Smooth muscle cell of the brain vasculature (primary cell): Measurements from ENCODE around the gene TNFSF11.
"Not testable (repeated sequence)": the region's sequence is repeated elsewhere in the genome, so short reads cannot be mapped to it uniquely, and the experiment has no call there.

Experiments
- DNase-seq: peaks from one replicate; pipeline ENCODE4 v3.0.0-alpha.2; 2012; ENCODE audit warnings: low read depth, low spot score

The TNFSF11 gene

DNA sequence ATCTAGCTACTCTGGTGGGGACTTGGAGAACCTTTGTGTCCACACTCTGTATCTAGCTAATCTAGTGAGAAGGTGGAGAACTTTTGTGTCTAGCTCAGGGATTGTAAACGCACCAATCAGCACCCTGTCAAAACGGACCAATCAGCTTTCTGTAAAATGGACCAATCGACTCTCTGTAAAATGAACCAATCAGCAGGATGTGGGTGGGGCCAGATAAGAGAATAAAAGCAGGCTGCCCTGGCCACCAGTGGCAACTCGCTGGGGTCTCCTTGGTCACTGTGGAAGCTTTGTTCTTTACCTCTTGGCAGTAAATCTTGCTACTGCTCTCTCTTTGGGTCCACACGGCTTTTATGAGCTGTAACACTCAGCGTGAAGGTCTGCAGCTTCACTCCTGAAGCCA lies 13.6 kb upstream of the TNFSF11 start:
- DNase-seq: not testable (repeated sequence)

DNA sequence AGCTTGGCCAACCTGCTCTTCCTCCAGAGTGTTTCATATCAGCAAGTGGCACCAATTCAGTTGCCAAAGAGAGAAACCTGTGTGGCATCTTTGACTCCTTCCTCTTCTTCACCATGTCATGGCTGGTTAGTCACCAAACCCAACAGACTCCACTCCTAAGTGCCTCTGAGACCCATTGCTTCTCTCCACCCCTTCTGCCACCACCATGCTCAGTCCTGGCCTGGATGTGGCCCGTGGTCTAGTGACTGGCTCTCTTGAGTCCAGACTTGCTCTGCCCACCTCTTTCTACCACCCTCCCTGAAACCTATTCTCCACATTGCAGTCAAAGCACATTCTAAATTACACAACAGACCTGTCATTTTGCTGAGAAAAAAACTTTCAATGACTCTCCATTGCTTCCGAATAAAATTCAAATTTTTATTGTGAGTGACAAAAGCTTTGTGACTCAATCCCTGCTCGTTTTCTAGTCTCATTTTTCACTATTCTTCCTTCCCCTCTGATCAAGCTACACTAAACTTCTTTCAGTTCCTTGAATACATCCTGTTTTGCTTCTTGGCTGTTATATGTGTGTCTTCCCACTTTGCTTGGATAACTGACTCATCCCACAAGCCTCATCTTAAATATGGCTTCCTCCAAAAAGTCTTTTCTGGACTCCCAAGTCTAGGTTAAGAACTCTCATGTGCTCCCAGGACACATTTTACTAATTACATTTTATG lies 12.0 kb upstream of the TNFSF11 start:
- DNase-seq: no peak

DNA sequence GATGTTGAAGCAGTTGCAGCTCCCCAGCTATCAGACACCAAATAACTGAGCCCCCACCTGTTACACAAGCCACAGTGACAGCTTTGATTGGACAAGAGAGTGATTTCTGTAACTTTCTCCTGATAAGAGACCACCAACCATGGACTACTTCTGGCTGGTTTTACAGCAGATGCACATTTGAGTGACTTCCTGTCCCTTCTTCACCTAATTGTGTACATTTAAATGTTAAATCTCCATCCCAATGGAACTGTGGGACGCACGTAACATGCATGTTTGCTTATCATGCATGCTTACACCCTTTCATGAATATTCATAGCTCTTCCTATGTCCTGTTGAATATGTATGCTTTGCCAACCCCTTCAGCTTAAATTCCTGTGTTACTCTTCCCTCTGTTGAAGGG lies 6.0 kb upstream of the TNFSF11 start:
- no peak for DNase-seq

DNA sequence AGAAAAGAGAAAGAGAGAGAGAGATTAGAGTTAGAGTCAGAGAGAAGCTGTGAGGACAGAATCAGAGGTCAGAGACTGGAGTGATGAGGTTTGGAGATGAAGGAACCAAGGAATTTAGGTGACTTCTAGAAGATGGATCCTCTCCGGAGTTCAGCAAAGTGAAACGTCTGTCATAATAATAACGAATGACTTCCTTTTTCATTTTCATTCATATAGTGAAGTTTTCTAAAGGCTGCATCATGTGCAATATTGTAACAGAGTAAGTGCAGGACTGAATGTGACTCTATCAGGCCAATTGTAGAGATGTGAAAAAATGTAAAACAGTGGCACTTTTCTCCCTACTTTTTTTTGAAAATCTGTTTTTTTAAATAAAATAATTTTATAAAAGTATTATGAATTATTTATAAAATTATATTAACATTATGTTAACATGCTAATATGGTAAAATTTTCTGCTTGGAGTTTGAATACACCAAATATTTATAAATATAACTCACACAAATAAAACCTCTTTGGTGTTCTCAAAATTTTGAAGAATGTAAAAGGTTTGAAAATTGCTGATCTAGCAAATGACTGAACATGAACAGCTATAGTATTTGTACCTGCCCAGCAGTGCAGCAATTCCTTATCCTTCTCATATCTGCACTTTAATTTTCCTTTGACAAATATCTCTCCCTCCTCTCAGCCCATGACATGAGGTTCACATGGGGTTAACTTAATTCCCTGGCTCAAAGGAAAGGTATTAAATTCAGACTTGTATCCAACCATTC lies 4.2 kb upstream of the TNFSF11 start:
- no peak for DNase-seq

DNA sequence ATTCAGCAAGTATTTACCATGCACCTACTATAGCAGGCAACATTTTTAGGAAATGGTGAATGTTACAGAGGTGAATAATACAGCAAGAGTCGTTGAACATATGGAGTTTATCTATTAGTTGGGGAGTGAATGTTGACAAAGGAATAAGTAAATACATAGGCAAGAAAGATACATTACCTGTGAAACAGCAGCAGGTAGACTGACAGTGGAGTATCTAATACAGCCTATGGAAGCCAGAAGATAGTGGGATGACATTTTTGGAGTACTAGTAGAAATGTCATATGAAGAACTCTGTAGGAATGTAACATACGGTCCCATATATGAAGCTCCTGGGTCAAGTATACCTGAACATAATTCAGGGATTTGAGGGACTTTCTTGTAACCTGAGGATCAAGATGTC lies 2.1 kb upstream of the TNFSF11 start:
- no peak for DNase-seq

DNA sequence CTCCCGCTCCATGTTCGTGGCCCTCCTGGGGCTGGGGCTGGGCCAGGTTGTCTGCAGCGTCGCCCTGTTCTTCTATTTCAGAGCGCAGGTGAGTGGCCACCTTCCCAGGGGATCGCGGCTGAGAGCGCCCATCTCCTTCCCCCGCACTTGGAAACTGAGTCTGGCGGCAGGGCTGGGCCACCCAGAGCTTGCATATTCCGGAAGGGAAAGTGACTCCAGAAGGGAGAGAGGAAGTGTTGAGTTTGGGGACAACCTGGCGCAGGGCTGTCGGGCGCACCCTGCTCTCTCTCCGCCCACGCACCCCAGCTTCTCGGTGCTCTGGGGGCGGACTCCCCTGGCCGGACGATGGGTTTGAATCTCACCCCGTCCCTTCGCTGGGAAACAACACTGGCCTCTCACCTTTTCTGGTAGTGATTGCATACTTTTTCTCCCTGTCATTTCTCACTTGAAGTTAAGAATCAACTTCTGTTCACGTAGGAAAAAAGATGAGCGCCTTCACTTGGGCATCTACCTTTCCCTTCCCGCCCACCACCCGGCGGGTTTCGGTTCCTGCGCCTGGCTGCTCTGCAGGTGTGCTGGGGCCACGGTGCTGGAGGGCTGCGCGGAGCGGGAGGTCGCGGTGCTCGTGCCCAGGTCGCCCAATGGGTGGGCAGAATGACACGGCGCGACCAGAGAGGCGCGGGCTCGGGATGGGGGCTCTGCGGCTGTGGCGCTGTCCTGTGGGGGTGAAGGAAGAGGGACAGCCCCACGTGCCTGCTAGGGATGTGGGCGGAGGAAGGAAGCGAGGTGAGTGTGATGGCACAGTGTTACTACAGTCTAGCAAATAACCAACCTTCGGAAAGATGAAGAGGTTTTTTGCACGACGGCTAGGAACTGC lies 721 bp downstream of the TNFSF11 start:
- DNase-seq: no peak

DNA sequence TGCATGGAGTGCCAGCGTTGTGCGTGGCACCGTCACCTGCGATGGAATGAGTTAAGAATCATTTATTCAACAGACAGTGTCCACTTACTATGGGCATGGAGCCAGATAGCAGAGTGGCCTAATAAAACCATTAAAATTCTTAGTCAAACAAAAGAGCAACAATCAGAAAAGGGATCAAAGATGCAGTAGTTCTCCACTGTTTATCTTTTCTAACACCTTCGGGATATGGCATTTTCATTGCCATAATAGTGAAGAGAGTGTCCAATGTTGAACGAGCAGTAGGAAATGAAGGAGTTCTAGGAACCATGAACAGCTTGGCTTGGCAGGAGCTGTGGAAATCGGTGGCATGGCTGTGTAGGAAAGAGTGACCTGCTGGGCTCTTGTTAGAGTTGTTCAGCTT lies 2.0 kb downstream of the TNFSF11 start:
- no peak for DNase-seq

DNA sequence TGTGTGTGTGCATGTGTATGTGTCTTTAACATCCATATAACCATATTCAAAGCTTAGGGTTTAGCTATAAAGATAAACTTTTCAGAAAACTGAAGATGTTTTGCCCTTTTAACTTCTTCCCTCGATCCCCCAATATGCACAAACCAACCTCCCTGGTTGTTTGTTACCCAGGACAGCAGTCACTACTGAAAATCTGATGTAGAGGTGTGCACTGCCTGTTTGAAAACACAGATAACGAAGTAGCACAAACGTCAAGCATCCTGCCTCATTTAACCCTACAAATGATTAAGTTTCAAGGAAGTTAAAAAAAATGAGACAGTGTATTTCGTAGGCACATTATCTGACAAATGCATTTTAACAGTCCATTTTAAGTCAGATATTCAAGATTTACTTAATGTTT lies 3.6 kb downstream of the TNFSF11 start:
- no peak for DNase-seq

DNA sequence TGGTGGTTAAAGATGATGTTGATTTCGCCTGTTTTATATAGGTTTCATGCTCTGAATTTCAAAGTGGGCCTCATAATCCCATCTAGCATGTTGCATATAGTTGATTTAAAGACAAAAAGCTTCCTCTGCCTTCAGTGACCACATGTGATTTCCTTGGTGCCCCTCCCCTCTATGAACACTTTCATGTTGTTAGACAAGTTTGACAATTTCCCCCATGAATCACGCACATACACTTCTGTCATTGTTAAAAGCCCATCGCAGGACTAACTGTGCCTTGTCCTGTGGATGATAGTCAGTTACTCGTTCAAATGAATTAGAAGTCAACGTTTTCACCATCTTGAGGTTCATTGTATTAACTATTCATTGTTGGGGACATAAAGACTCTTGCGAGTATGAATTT lies 6.7 kb downstream of the TNFSF11 start:
- DNase-seq: no peak

DNA sequence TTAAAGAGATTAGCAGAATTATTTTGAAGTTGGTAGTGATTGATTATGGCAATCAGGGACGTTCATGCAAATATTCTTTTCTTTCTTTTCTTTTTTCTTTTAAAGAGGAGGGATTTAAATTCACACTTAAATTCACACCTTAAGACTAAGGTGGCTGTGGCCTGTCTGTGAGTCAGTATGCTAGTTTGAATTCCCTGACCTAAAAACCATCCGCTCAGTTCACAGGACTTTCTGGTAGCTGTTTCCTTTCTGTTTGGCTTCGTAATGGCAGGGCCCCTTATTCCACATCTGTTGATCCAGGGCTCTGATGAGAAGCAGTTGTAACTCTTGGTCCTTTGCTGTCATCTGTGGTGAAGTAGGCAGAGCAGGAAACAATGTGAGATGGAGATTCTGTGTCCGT lies 7.5 kb downstream of the TNFSF11 start:
- DNase-seq: no peak

DNA sequence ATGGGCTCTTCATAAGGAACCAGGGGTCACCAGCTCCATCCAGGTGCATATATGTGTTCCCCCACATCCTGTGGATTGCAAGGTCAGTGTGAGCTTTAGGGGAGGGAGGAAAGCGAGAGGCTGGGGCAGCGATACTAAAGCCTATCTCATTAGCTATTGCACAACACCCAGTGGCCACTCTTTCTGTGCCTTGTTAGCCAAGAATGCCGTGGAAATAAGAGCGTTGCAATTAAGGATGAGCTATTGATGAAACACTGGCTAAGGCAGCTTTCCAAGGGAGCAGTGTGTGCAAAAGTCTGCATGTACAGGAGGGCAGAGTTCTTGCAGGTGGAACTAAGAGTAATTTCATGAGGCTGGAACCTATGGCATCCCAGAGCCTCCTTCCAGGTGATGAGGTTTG lies 17.6 kb downstream of the TNFSF11 start:
- no peak for DNase-seq

DNA sequence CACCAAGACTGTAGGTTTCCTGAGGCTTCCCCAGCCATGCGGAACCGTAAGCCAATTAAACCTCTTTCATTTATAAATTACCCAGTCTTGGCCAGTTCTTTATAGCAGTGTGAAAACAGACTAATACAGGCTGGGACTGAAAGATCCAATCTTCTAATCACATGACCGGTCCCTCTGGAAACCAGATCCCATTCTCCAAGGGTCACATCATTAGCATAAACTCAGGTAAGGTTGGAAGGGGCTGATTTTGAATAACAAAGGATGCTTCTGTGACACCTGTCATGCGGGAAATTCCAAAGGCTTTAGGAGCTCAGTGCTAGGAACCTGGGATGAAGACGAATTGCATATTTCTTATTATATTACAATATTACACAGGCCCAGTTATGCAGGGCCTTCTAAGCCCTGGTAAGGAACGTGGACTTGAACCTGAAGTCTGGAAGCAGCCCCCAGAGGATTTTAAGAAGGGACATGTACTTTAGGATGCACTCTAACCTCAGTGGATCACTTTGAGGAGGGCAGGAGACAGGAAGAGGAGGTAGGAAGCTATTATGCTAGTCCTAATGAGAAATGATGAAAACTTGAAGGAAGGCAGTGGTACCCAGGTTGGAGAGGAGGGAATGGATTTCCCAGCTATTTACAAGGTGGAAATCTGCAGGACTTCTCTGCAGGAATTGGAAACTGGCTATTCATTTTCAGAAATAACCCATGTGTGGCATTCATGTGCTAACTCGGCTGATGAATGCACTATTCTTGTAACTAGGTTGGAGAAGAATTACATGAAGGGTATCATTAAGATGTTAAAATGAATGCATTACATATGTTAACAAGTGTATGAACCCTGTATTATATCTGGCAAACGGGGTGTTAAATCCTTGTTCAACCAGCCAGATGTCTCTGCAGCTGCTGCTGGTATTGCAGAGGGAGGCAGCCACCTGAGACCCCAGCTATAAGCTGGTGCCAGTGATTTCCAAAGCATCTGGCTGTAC lies 19.3 kb downstream of the TNFSF11 start:
- DNase-seq: no peak

DNA sequence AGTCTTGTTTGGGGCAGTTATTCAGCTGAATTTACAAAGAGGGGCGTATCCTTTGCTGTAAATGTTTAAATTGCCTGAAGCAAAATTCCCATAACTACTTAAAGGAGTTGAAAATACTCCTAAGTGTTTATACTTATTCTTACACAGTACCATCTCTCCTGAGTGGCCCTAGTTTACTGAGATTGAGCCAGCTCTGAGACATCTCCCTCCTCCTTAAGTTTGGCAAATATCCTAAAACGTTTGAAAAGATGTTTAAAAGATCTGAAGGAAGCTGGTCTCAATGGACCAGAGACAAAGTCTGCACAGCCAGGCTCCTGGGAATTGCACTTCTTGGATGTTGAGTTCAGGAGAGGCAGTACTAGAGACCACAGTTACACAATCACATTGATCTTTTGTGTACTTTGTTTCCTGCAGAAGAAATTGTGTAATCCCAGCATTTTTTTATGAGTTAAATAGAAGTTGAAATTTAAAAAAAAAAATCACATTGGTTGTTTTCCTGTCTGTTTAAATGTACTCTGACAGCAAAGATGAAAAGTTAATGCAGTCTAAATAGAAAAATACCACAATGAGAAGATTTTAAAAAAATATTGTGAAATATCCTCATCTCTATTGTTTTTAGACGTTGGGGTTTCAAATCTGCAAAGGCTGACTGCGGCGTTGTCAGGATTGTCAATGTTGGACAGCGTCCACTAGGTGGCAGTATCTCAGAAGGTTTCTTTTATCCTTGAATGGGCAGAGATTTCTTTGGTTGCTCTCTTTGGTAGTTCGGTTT lies 20.7 kb downstream of the TNFSF11 start:
- peak; percentile 71 for DNase-seq

DNA sequence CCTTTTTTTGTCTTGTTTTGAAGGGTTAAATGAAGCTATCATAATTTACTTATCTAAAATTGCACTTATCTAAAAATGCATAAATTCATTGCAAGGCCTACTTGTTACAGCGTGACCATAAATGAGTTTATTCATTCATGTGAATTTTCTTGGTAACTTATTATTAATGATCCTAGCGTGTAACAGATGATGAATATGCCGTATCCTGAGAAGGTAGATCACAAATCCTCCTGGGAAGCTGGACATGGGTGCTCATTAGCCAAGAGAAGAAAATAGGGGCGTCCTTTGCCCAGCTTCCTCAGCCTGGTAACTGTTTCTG lies 21.3 kb downstream of the TNFSF11 start:
- no peak for DNase-seq

DNA sequence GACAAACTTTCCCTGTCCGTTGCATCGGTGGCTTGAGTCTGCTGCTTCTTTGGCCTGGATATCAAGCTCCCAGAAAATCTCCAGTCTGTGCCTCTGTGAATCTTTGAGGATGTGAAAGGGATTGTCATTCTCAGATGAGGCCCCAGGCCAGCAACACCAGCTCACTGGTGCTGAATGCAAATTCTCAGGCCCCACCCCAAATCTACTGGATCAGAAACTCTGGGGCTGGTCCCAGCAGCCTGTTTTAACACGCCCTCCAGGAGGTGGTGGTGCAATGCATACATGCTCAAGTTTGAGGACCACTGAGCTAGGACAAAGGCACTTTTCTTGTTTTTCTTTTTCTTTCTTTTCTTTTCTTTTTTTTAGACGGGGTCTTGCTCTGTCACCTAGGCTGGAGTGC lies 23.6 kb downstream of the TNFSF11 start:
- no peak for DNase-seq

DNA sequence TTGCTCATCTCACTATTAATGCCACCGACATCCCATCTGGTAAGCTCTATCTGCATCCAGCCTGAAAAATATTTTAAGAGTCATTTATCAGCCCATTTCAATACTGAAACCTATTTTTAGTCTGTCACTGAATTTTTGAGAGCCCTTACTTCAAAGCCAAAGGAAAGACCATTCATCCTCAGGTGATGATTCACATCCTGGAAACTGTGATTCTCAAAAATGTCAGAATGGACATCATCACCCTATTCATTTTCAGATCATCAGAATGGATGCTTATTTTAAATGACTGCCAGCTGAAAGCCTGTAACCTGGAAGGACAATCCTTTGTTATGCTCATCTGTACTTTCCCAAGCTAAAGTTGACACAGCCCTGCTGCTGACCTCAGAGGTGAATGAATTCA lies 27.0 kb downstream of the TNFSF11 start:
- no peak for DNase-seq

DNA sequence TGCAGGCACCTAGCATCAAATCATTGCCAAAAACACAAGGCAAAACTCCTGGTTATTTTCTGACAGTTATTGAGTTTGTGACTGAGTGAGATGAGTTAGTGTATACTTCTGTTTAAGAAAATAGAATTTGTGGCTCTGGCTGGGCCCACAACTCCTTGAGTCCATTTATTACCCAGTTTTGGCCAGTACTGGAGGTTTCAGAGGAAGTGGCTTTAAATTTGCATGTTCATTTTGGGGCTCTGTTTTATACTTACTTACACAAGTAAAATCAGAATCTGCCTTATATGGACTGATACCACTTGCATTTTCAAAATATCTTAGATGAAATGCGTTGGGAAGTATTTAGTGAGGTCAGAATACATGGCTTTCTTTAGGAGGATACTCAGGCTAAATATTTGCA lies 29.0 kb downstream of the TNFSF11 start:
- no peak for DNase-seq

DNA sequence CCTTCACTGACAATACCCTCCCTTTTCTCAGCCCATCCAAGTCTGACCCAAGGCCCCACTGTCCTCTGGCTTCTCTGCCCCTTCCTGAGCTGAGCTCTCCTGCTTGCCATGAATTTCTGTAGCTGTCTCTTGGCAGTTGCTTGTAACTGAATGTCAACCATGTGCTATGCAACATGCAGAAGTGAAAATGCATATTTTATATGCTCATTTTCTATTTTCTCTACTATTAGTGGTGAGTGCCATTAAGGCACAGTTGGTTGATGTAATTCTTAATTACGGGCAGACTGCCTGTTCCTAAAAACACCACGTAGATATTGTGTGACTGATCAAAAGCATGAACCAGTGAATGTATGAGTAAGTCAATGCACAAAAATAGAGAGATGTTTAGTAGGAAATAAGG lies 29.6 kb downstream of the TNFSF11 start:
- no peak for DNase-seq

DNA sequence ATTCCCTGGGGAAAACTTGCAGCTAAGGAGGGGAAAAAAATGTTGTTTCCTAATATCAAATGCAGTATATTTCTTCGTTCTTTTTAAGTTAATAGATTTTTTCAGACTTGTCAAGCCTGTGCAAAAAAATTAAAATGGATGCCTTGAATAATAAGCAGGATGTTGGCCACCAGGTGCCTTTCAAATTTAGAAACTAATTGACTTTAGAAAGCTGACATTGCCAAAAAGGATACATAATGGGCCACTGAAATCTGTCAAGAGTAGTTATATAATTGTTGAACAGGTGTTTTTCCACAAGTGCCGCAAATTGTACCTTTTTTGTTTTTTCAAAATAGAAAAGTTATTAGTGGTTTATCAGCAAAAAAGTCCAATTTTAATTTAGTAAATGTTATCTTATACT lies 33.6 kb downstream of the TNFSF11 start:
- no peak for DNase-seq

DNA sequence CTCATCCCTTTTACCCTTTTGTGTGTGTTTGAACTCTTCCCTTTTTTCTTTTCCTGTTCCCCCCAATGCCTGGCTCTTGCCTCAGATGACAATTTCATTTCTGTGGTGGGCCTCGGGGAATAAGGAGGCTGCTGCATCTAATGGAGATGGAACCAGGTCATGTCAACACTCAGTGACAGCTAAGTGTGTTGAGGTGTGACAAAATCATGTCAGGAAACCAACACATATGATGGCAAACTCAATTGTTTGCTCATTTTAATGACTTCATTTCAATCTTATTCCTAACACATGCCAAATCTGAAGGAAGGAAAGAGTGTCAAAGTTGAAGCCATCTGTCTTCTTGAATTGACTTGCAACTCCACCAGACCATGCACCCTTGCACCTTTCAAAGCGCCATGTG lies 36.7 kb downstream of the TNFSF11 start:
- DNase-seq: no peak
